T-cell (primary cell): ENCODE results near the gene PLXDC1. TPM values are rescaled to one million over a fixed set of nuclear protein-coding genes. Genes with fewer than 3 reads are reported as not detected.

ENCODE experiments used
- ATAC-seq, 4 experiments: fragments of 200-7000 bp in 3 of 4; fragments of 150-1000 bp in 1 of 4; cut with Tn5 transposase; replicated peaks in 1 of 4; 1 replicate in 3 of 4; 2 replicates in 1 of 4; pipeline ENCODE4 v1.10.0; 2021; ENCODE audit warnings: moderate library complexity in 3 of 4, mild to moderate bottlenecking in 2 of 4, moderate number of reproducible peaks in 1 of 4
- CTCF ChIA-PET, 2 donors: fragments of 300-600 bp; sonication (Branson Sonifier 250); formaldehyde crosslinking; loops; one replicate each; lab custom pipeline; 2022; ENCODE audit warnings: antibody characterized with exemption in 2 of 2; lab: Charles Lee
- POLR2A ChIA-PET, 2 donors: fragments of 300-600 bp; sonication (Branson Sonifier 250); formaldehyde crosslinking; loops; one replicate each; lab custom pipeline; 2022; ENCODE audit warnings: antibody characterized with exemption in 2 of 2; lab: Charles Lee
- DNase-seq, 35 experiments: peaks; one replicate each; pipeline versions ENCODE4 v3.0.0 to v3.0.0-alpha.2; 2013 to 2023
- H3K27ac ChIP-seq: one replicate; pipeline ENCODE4 v1.5.1; 2013; ENCODE audit warnings: low read length
- H3K27me3 ChIP-seq, 2 experiments: replicated peaks in 1 of 2; 1 replicate in 1 of 2; 2 replicates in 1 of 2; pipeline versions ENCODE4 v1.6.1 to v1.7.0; 2013; ENCODE audit warnings: low read length in 1 of 2, mixed read lengths in 1 of 2; ENCODE audit not compliant: control insufficient read depth in 2 of 2, insufficient read depth in 2 of 2; ENCODE audit errors: extremely low read depth in 1 of 2
- H3K36me3 ChIP-seq, 2 donors: 1 replicate in 1 of 2; 2 replicates in 1 of 2; pipeline versions ENCODE4 v1.6.1 to v1.7.0; 2013; ENCODE audit warnings: low read length in 1 of 2; ENCODE audit not compliant: control insufficient read depth in 2 of 2, insufficient read depth in 1 of 2; ENCODE audit errors: extremely low read depth in 1 of 2
- H3K4me1 ChIP-seq, 2 experiments: 1 replicate in 1 of 2; 2 replicates in 1 of 2; pipeline versions ENCODE4 v1.6.1 to v1.7.0; 2013; ENCODE audit warnings: low read length in 2 of 2, mixed read lengths in 1 of 2; ENCODE audit not compliant: insufficient read depth in 2 of 2, control insufficient read depth in 1 of 2; ENCODE audit errors: extremely low read depth in 1 of 2
- H3K4me3 ChIP-seq, 2 donors: 1 replicate in 1 of 2; 2 replicates in 1 of 2; pipeline versions ENCODE4 v1.5.1 to v1.7.0; 2013; ENCODE audit warnings: mild to moderate bottlenecking in 2 of 2, low read length in 1 of 2, moderate library complexity in 1 of 2; ENCODE audit not compliant: control insufficient read depth in 1 of 2; ENCODE audit errors: extremely low read depth in 1 of 2
- H3K9me3 ChIP-seq: 2 replicates; pipeline ENCODE4 v1.7.0; 2013
- H3K27ac Mint-ChIP-seq, 2 donors: one replicate each; pipeline ENCODE4 v1.8.0; 2020 to 2021; ENCODE audit warnings: mild to moderate bottlenecking in 2 of 2, mixed read lengths in 2 of 2
- H3K27me3 Mint-ChIP-seq, 2 donors: one replicate each; pipeline ENCODE4 v1.8.0; 2021 to 2022; ENCODE audit warnings: mixed read lengths in 2 of 2
- H3K36me3 Mint-ChIP-seq: one replicate; pipeline ENCODE4 v1.8.0; 2021; ENCODE audit warnings: mixed read lengths
- H3K4me1 Mint-ChIP-seq, 3 donors: one replicate each; pipeline ENCODE4 v1.8.0; 2020 to 2022; ENCODE audit warnings: mixed read lengths in 3 of 3, mild to moderate bottlenecking in 1 of 3
- H3K4me3 Mint-ChIP-seq, 3 donors: one replicate each; pipeline ENCODE4 v1.8.0; 2020 to 2022; ENCODE audit warnings: mild to moderate bottlenecking in 3 of 3, mixed read lengths in 3 of 3, moderate library complexity in 3 of 3
- H3K9me3 Mint-ChIP-seq, 3 donors: one replicate each; pipeline ENCODE4 v1.8.0; 2020 to 2022; ENCODE audit warnings: mixed read lengths in 3 of 3
- WGBS: methylation state at CpG from one replicate; pipeline ENCODE4 v1.1.5; 2013; ENCODE audit warnings: missing lambda C conversion rate; ENCODE audit not compliant: insufficient coverage; 5-methylcytosine and 5-hydroxymethylcytosine counted together
- total RNA-seq, 35 experiments: library from RNA in 6 of 35; stranded (reverse) in 6 of 35; fragments of 120-200 nt in 1 of 35; gene quantifications; one replicate each; pipeline versions ENCODE4 v1.2.1 to v1.2.4 and lab custom pipeline; 2013 to 2026

PLXDC1 gene
- total RNA-seq, 5 donors from 2014 or later (not counting 1 experiment from before 2014, with no cell fraction given): 6.3 to 74.9 (median 13.9) TPM

GRCh38 chr17:39175695-39176093 is 24.3 kb upstream of the PLXDC1 start:
- no peaks in the 10 kb centered on the region for H3K27me3 ChIP-seq
- H3K4me3 ChIP-seq: no peak overlapping the region
- no peak overlapping the region for H3K27ac ChIP-seq
- no peaks in the 10 kb centered on the region for H3K9me3 Mint-ChIP-seq
- H3K36me3 Mint-ChIP-seq: peaks cover 12% of the 10 kb centered on the region
- POLR2A ChIA-PET: interaction anchor here (0.6 kb wide), 2 partner anchors 8 to 176 kb away, joined by 3 to 6 read pairs; no protein-coding TSS in a partner anchor
- no peak overlapping the region for H3K27ac Mint-ChIP-seq
- peaks cover 11 to 20% (median 16%) of the 10 kb centered on the region in 3 donors for H3K4me1 Mint-ChIP-seq
- H3K36me3 ChIP-seq: peaks cover 8 to 18% of the 10 kb centered on the region in 2 donors
- H3K9me3 ChIP-seq: no peaks in the 10 kb centered on the region
- ATAC-seq (no peak), DNase-seq (no peak)
- H3K27me3 Mint-ChIP-seq: peaks cover 0 to 2% of the 10 kb centered on the region in 2 donors
- WGBS: 90% methylated on average over 10 of the region's 10 CpGs
- H3K4me3 Mint-ChIP-seq: no peak overlapping the region
- H3K4me1 ChIP-seq: peaks cover 0 to 21% of the 10 kb centered on the region in 2 experiments
- CTCF ChIA-PET: interaction anchor here (0.6 to 3.8 kb wide), 7 partner anchors 10 to 387 kb away, joined by 3 to 50 read pairs (median 4); partner anchors contain the start of gene ARL5C (in 1 of the 2)

- Histone ChIP-seq H3K4me1 (peaks cover 0 to 21% of the 10 kb centered on the region in 2 experiments), H3K9me3 (no peaks in the 10 kb centered on the region), H3K27ac (no peak overlapping the region), H3K4me3 (no peak overlapping the region), H3K36me3 (peaks cover 8 to 18% of the 10 kb centered on the region in 2 donors), H3K27me3 (peaks cover 0 to under 1% of the 10 kb centered on the region in 2 experiments)
- 65% methylated on average over 27 of the region's 35 CpGs for WGBS
- peaks cover 12% of the 10 kb centered on the region for H3K36me3 Mint-ChIP-seq
- H3K27me3 Mint-ChIP-seq: peaks cover 0 to 2% of the 10 kb centered on the region in 2 donors
- no peak overlapping the region for H3K27ac Mint-ChIP-seq
- no peak overlapping the region for H3K4me3 Mint-ChIP-seq
- DNase-seq: peak; percentile 46 to 93 (median 75)
- H3K9me3 Mint-ChIP-seq: no peaks in the 10 kb centered on the region
- peak; percentile 81 to 93 (median 85) for ATAC-seq
- peaks cover 11 to 20% (median 16%) of the 10 kb centered on the region in 3 donors for H3K4me1 Mint-ChIP-seq
- ChIA-PET CTCF (interaction anchor here (0.6 to 3.8 kb wide), 16 partner anchors 9 to 386 kb away, joined by 3 to 50 read pairs (median 4); partner anchors contain the start of gene ARL5C (in 1 of the 2)), POLR2A (interaction anchor here (0.6 kb wide), 2 partner anchors 25 to 176 kb away, joined by 4 to 6 read pairs; no protein-coding TSS in a partner anchor)
Measured at GRCh38 chr17:39174920-39175694, 23.7 kb upstream of the PLXDC1 start.

GRCh38 chr17:39173526-39174274 is 22.3 kb upstream of the PLXDC1 start:
- ChIA-PET POLR2A (interaction anchor here (0.5 to 0.7 kb wide), 3 partner anchors 170 to 1582 kb away, joined by 3 to 6 read pairs (median 3); no protein-coding TSS in a partner anchor), CTCF (interaction anchor here (0.6 to 3.8 kb wide), 5 partner anchors 9 to 191 kb away, joined by 3 to 50 read pairs (median 9); no protein-coding TSS in a partner anchor)
- Histone ChIP-seq H3K27ac (no peak overlapping the region), H3K27me3 (peaks cover 0 to 8% of the 10 kb centered on the region in 2 experiments), H3K4me3 (no peak overlapping the region), H3K36me3 (peaks cover 6 to 18% of the 10 kb centered on the region in 2 donors), H3K4me1 (peaks cover 0 to 21% of the 10 kb centered on the region in 2 experiments), H3K9me3 (no peaks in the 10 kb centered on the region)
- H3K36me3 Mint-ChIP-seq: peaks cover 10% of the 10 kb centered on the region
- H3K27ac Mint-ChIP-seq: no peak overlapping the region
- no peaks in the 10 kb centered on the region for H3K9me3 Mint-ChIP-seq
- ATAC-seq: no peak
- DNase-seq: no peak
- 79% methylated on average over 6 of the region's 10 CpGs for WGBS
- no peak overlapping the region for H3K4me3 Mint-ChIP-seq
- peaks cover 11 to 22% (median 16%) of the 10 kb centered on the region in 3 donors for H3K4me1 Mint-ChIP-seq
- H3K27me3 Mint-ChIP-seq: peaks cover 4 to 7% of the 10 kb centered on the region in 2 donors

GRCh38 chr17:39173080-39173479 is 21.6 kb upstream of the PLXDC1 start:
- ATAC-seq (peak in 1 of 4 experiments; percentile 32), DNase-seq (no peak)
- Histone ChIP-seq H3K4me1 (peaks cover 0 to 24% of the 10 kb centered on the region in 2 experiments), H3K27ac (no peak overlapping the region), H3K4me3 (no peak overlapping the region), H3K27me3 (peaks cover 0 to 8% of the 10 kb centered on the region in 2 experiments), H3K36me3 (peaks cover 4 to 18% of the 10 kb centered on the region in 2 donors), H3K9me3 (no peaks in the 10 kb centered on the region)
- no peak overlapping the region for H3K4me3 Mint-ChIP-seq
- WGBS: no CpG with 5 or more reads among the region's 5 CpGs
- H3K9me3 Mint-ChIP-seq: no peaks in the 10 kb centered on the region
- CTCF ChIA-PET: interaction anchor here (0.6 to 3.8 kb wide), 4 partner anchors 8 to 496 kb away, joined by 3 to 50 read pairs (median 4); no protein-coding TSS in a partner anchor
- POLR2A ChIA-PET: interaction anchor here in 1 of 2 donors (0.6 to 0.7 kb wide), 2 partner anchors 170 to 666 kb away, joined by 3 read pairs; no protein-coding TSS in a partner anchor
- H3K36me3 Mint-ChIP-seq: peaks cover 8% of the 10 kb centered on the region
- peaks cover 4 to 7% of the 10 kb centered on the region in 2 donors for H3K27me3 Mint-ChIP-seq
- peaks cover 11 to 22% (median 16%) of the 10 kb centered on the region in 3 donors for H3K4me1 Mint-ChIP-seq
- H3K27ac Mint-ChIP-seq: peak overlapping the region in 1 of 2 donors; percentile 28

GRCh38 chr17:39171933-39172332 is 20.5 kb upstream of the PLXDC1 start:
- H3K9me3 Mint-ChIP-seq: no peaks in the 10 kb centered on the region
- Histone ChIP-seq H3K4me1 (peaks cover 2 to 35% of the 10 kb centered on the region in 2 experiments), H3K27ac (no peak overlapping the region), H3K4me3 (no peak overlapping the region), H3K36me3 (peaks cover 0 to 6% of the 10 kb centered on the region in 2 donors), H3K27me3 (peaks cover 0 to 10% of the 10 kb centered on the region in 2 experiments), H3K9me3 (no peaks in the 10 kb centered on the region)
- peaks cover 3% of the 10 kb centered on the region for H3K36me3 Mint-ChIP-seq
- ChIA-PET POLR2A (no interaction called here), CTCF (no interaction called here)
- H3K4me1 Mint-ChIP-seq: peaks cover 20 to 31% (median 25%) of the 10 kb centered on the region in 3 donors
- peaks cover 8 to 11% of the 10 kb centered on the region in 2 donors for H3K27me3 Mint-ChIP-seq
- ATAC-seq (no peak), DNase-seq (no peak)
- no peak overlapping the region for H3K4me3 Mint-ChIP-seq
- peak overlapping the region in 1 of 2 donors; percentile 0 for H3K27ac Mint-ChIP-seq
- WGBS: 84% methylated on average over 4 of the region's 5 CpGs
